Stimulated activated naive CD8-positive, alpha-beta T cell treated with anti-CD3 and anti-CD28 coated beads, Interleukin-15, Interleukin-2, amounts not matched to agents 100 U/mL and 50 U/mL, for 24 hours (primary cell): ENCODE results near the gene NR4A3.

Source experiments
- ATAC-seq: fragments of 150-1000 bp; cut with Tn5 transposase; one replicate; pipeline ENCODE4 v1.10.0; 2021
- DNase-seq: peaks from one replicate; pipeline ENCODE4 v3.0.0; 2021

The NR4A3 gene

GRCh38 chr9:99814359-99814758, 7.3 kb upstream of the NR4A3 start:
- DNase-seq: no peak
- no peak for ATAC-seq

- ATAC-seq (no peak), DNase-seq (no peak)
These were observed 5.3 kb upstream of the NR4A3 start for GRCh38 chr9:99816392-99816791.

GRCh38 chr9:99818500-99818899, 3.2 kb upstream of the NR4A3 start:
- ATAC-seq (no peak), DNase-seq (no peak)

GRCh38 chr9:99819123-99819855, 2.4 kb upstream of the NR4A3 start:
- peak; percentile 54 for ATAC-seq
- peak; percentile 96 for DNase-seq

GRCh38 chr9:99819856-99820684, 1.6 kb upstream of the NR4A3 start:
- ATAC-seq (peak; percentile 56), DNase-seq (peak; percentile 93)

- DNase-seq (peak; percentile 75), ATAC-seq (peak; percentile 1)
These were observed 845 bp upstream of the NR4A3 start for GRCh38 chr9:99820685-99821395.

- ATAC-seq (no peak), DNase-seq (peak; percentile 62)
These were observed 572 bp downstream of the NR4A3 start for GRCh38 chr9:99822109-99822805.

GRCh38 chr9:99822806-99823591, 1.3 kb downstream of the NR4A3 start:
- ATAC-seq (no peak), DNase-seq (no peak)

GRCh38 chr9:99823681-99824377, 2.1 kb downstream of the NR4A3 start:
- ATAC-seq (peak; percentile 7), DNase-seq (peak; percentile 91)

GRCh38 chr9:99824378-99825171, 2.9 kb downstream of the NR4A3 start:
- no peak for ATAC-seq
- DNase-seq: peak; percentile 88

GRCh38 chr9:99825172-99826046, 3.7 kb downstream of the NR4A3 start:
- no peak for DNase-seq
- ATAC-seq: no peak

- peak; percentile 25 for ATAC-seq
- no peak for DNase-seq
These were observed 4.9 kb downstream of the NR4A3 start for GRCh38 chr9:99826579-99826978.

GRCh38 chr9:99827244-99827643, 5.6 kb downstream of the NR4A3 start:
- ATAC-seq (no peak), DNase-seq (no peak)

GRCh38 chr9:99828054-99828416, 6.3 kb downstream of the NR4A3 start:
- ATAC-seq: no peak
- DNase-seq: no peak

GRCh38 chr9:99828417-99829176, 6.9 kb downstream of the NR4A3 start:
- no peak for ATAC-seq

GRCh38 chr9:99831857-99832557, 10.3 kb downstream of the NR4A3 start:
- DNase-seq: no peak
- no peak for ATAC-seq

More at GRCh38 chr9:99828417-99829176, 6.9 kb downstream of the NR4A3 start:
- no peak for DNase-seq

GRCh38 chr9:99832558-99832864, 10.8 kb downstream of the NR4A3 start:
- ATAC-seq (no peak), DNase-seq (no peak)

GRCh38 chr9:99833735-99834134, 12.1 kb downstream of the NR4A3 start:
- no peak for ATAC-seq
- no peak for DNase-seq
